Astrocyte (in vitro differentiated cells and primary cell): ENCODE data around the gene ERAP2. TPM values are rescaled to one million over a fixed set of nuclear protein-coding genes. Genes with fewer than 3 reads are reported as not detected.
A peak's percentile ranks its signal among the peaks of the same experiment; 100 is the strongest.

Experiments used
- DNase-seq: peaks from one replicate; pipeline ENCODE4 v3.0.0-alpha.2; 2010; ENCODE audit warnings: low read depth
- FAIRE-seq: peaks from 2 replicates; lab custom pipeline; 2011; peaks lifted over from hg19 to GRCh38; lab: Jason Lieb, UNC
- H2AFZ ChIP-seq: 2 replicates; pipeline ENCODE4 v1.6.0; 2012; ENCODE audit warnings: low read depth, low read length, inconsistent platforms
- H3K27ac ChIP-seq: 2 replicates; pipeline ENCODE4 v1.5.1; 2011; ENCODE audit warnings: low read depth, low read length, inconsistent platforms
- H3K27me3 ChIP-seq: 2 replicates; pipeline ENCODE4 v1.6.0; 2011; ENCODE audit warnings: low read length, inconsistent platforms; ENCODE audit not compliant: insufficient read depth
- H3K36me3 ChIP-seq: 2 replicates; pipeline ENCODE4 v1.5.1; 2011; ENCODE audit warnings: low read length, inconsistent platforms; ENCODE audit not compliant: insufficient read depth
- H3K4me1 ChIP-seq: 2 replicates; pipeline ENCODE4 v1.5.1; 2011; ENCODE audit warnings: low read length, inconsistent platforms; ENCODE audit not compliant: insufficient read depth
- H3K4me2 ChIP-seq: 2 replicates; pipeline ENCODE4 v1.6.0; 2012; ENCODE audit warnings: low read length, inconsistent platforms
- H3K4me3 ChIP-seq: 2 replicates; pipeline ENCODE4 v1.5.1; 2011; ENCODE audit warnings: low read depth, mild to moderate bottlenecking, low read length, inconsistent platforms; ENCODE audit not compliant: insufficient read depth
- H3K79me2 ChIP-seq: 2 replicates; pipeline ENCODE4 v1.6.0; 2012; ENCODE audit warnings: mild to moderate bottlenecking, low read length, inconsistent platforms; ENCODE audit not compliant: insufficient read depth
- H3K9ac ChIP-seq: 2 replicates; pipeline ENCODE4 v1.6.0; 2012; ENCODE audit warnings: mild to moderate bottlenecking, low read length, inconsistent platforms
- H3K9me3 ChIP-seq: 2 replicates; pipeline ENCODE4 v1.5.1; 2012; ENCODE audit warnings: low read depth, mild to moderate bottlenecking, low read length, inconsistent platforms; ENCODE audit not compliant: insufficient read depth
- H4K20me1 ChIP-seq: 2 replicates; pipeline ENCODE4 v1.6.0; 2012; ENCODE audit warnings: low read length, inconsistent platforms; ENCODE audit not compliant: insufficient read depth
- H3K27ac Mint-ChIP-seq: one replicate; pipeline ENCODE4 v1.8.0; 2021; ENCODE audit warnings: mild to moderate bottlenecking, mixed read lengths; ENCODE audit not compliant: unreplicated experiment
- H3K27me3 Mint-ChIP-seq: one replicate; pipeline ENCODE4 v1.8.0; 2021; ENCODE audit warnings: low read depth, mixed read lengths; ENCODE audit not compliant: unreplicated experiment
- H3K36me3 Mint-ChIP-seq: one replicate; pipeline ENCODE4 v1.8.0; 2021; ENCODE audit warnings: low read depth, mixed read lengths; ENCODE audit not compliant: unreplicated experiment
- H3K4me1 Mint-ChIP-seq: one replicate; pipeline ENCODE4 v1.8.0; 2021; ENCODE audit warnings: low read depth, mixed read lengths; ENCODE audit not compliant: unreplicated experiment
- H3K4me3 Mint-ChIP-seq: one replicate; pipeline ENCODE4 v1.8.0; 2021; ENCODE audit warnings: mild to moderate bottlenecking, moderate library complexity, mixed read lengths; ENCODE audit not compliant: unreplicated experiment
- H3K9me3 Mint-ChIP-seq: one replicate; pipeline ENCODE4 v1.8.0; 2021; ENCODE audit warnings: mild to moderate bottlenecking, mixed read lengths; ENCODE audit not compliant: unreplicated experiment
- CTCF ChIP-seq: IDR thresholded peaks from 2 replicates; pipeline ENCODE4 v1.5.1; 2011; ENCODE audit warnings: low read depth, mild to moderate bottlenecking, inconsistent platforms, low read length, moderate library complexity; ENCODE audit not compliant: insufficient read depth
- EZH2 ChIP-seq: IDR thresholded peaks from 2 replicates; pipeline ENCODE4 v1.6.1; 2012; ENCODE audit warnings: mild to moderate bottlenecking, low read length, inconsistent platforms; ENCODE audit not compliant: insufficient read depth
- total RNA-seq: library from RNA; stranded (reverse); gene quantifications from 2 replicates; pipeline ENCODE4 v1.2.1, GENCODE V29; 2021

ERAP2 gene
- total RNA-seq, 1 donor from 2014 or later = 2.5 TPM

DNA sequence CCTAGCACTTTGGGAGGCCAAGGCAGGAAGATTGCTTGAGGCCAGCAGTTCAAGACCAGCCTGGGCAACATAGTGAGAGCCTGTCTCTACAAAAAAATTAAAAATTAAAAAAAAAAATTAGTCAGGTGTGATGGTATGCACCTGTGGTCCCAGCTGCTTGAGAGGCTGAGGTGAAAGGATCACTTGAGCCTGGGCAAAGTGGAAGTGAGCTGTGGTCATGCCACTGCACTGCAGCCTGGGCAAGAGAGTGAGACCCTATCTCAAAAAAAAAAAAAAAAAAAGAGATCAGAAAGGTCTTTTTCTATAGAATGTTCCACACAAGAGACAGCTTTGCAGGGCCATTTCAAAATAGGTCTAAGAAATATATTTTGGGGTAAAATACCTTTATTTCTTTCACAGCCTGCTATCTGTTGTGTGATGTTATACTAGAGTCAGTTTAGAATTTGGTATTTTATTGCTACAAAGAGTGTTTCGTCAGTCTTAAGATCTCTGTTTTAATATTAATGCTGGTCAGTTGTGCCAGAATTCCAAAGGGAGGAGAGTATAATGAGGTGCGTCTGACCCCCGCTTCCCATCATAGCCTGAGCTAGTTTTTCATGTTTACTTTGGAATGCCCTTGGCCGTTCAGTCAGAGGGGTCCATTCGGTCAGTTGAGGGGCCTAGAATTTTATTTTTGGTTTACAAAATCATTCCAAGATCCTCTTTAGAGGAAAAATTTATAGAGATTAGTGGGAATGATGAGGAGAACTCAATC, 69.0 kb downstream of the ERAP2 start:
- Mint-ChIP-seq H3K4me1 (peaks cover 14% of the 10 kb centered on the region), H3K4me3 (no peak overlapping the region), H3K27me3 (no peaks in the 10 kb centered on the region), H3K9me3 (peaks cover 5% of the 10 kb centered on the region), H3K36me3 (peaks cover 12% of the 10 kb centered on the region), H3K27ac (no peak overlapping the region)
- H3K4me3 ChIP-seq = no peak overlapping the region
- peaks cover 77% of the 10 kb centered on the region for H3K79me2 ChIP-seq
- H2AFZ ChIP-seq = no peak overlapping the region
- FAIRE-seq (no peak), DNase-seq (no peak)
- no peak overlapping the region for H3K4me2 ChIP-seq
- H4K20me1 ChIP-seq = peaks cover 34% of the 10 kb centered on the region
- TF ChIP-seq EZH2 = no peak
- H3K9me3 ChIP-seq = no peaks in the 10 kb centered on the region
- no peak overlapping the region for H3K27ac ChIP-seq
- no peaks in the 10 kb centered on the region for H3K4me1 ChIP-seq
- no peak overlapping the region for H3K9ac ChIP-seq
- H3K36me3 ChIP-seq = no peaks in the 10 kb centered on the region
- no peaks in the 10 kb centered on the region for H3K27me3 ChIP-seq

GRCh38 chr5:96946381-96946780, 70.1 kb downstream of the ERAP2 start:
- Histone ChIP-seq H3K79me2 (peaks cover 74% of the 10 kb centered on the region), H3K4me1 (no peaks in the 10 kb centered on the region), H3K9ac (no peak overlapping the region), H3K9me3 (no peaks in the 10 kb centered on the region), H3K27ac (no peak overlapping the region), H3K4me2 (no peak overlapping the region), H3K36me3 (no peaks in the 10 kb centered on the region), H3K27me3 (no peaks in the 10 kb centered on the region), H2AFZ (no peak overlapping the region), H4K20me1 (peaks cover 28% of the 10 kb centered on the region), H3K4me3 (no peak overlapping the region)
- peaks cover 11% of the 10 kb centered on the region for H3K4me1 Mint-ChIP-seq
- H3K27ac Mint-ChIP-seq = no peak overlapping the region
- TF ChIP-seq EZH2 (no peak), CTCF (no peak)
- FAIRE-seq = no peak
- H3K4me3 Mint-ChIP-seq = peak overlapping the region; percentile 41
- no peak for DNase-seq
- peaks cover 5% of the 10 kb centered on the region for H3K9me3 Mint-ChIP-seq
- H3K27me3 Mint-ChIP-seq = no peaks in the 10 kb centered on the region
- H3K36me3 Mint-ChIP-seq = peaks cover 12% of the 10 kb centered on the region

DNA sequence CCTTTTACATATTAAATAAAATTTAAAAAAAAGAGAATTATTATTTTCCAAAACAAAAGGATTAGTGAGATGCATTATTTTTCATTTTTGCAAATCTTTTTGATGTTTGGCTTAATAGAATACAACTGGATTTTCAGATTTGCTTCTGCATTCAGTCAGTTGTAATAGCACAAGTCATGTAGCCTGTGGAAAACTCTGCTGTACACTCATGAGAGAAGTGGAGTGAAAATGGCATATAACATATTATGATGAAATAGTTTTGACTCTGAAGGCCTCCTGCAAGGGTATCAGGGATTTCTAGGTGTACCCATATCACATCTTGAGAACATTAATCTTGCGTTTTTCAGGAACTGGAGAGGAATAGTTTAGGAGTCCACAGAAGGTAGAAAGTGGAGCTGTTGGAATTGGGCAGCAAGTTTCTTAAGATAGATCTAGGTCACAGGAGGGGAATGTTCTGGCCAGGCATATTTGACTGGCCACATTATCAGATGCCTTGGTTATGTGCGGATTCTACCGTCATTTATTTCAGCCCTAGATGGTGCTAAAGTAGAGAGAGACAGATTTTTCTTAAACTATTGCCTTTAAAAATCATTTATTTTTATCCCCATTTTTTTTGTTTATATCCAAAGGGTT, 75.9 kb downstream of the ERAP2 start:
- no peak overlapping the region for H3K4me3 ChIP-seq
- no peaks in the 10 kb centered on the region for H3K27me3 Mint-ChIP-seq
- H3K4me1 ChIP-seq = no peaks in the 10 kb centered on the region
- H3K79me2 ChIP-seq = peaks cover 67% of the 10 kb centered on the region
- peaks cover 16% of the 10 kb centered on the region for H4K20me1 ChIP-seq
- H3K27ac Mint-ChIP-seq = peak overlapping the region; percentile 38
- no peak overlapping the region for H3K9ac ChIP-seq
- TF ChIP-seq EZH2 (no peak), CTCF (no peak)
- peak overlapping the region; percentile 24 for H3K4me3 Mint-ChIP-seq
- FAIRE-seq (no peak), DNase-seq (no peak)
- H3K36me3 ChIP-seq = no peaks in the 10 kb centered on the region
- H3K9me3 Mint-ChIP-seq = peaks cover 5% of the 10 kb centered on the region
- H3K4me1 Mint-ChIP-seq = peaks cover 11% of the 10 kb centered on the region
- peaks cover 7% of the 10 kb centered on the region for H3K36me3 Mint-ChIP-seq
- H3K27me3 ChIP-seq = no peaks in the 10 kb centered on the region
- no peak overlapping the region for H3K27ac ChIP-seq
- H3K9me3 ChIP-seq = no peaks in the 10 kb centered on the region
- no peak overlapping the region for H3K4me2 ChIP-seq
- H2AFZ ChIP-seq = no peak overlapping the region
